Stimulated activated CD4-positive, alpha-beta T cell treated with anti-CD3 and anti-CD28 coated beads, Interleukin-15, amount 100 ng/mL, for 24 hours (primary cell): ENCODE measurements around the gene ZMYM2.
"Not testable (repeated sequence)": the region's sequence is repeated elsewhere in the genome, so short reads cannot be mapped to it uniquely, and the experiment has no call there.

ENCODE experiments used
- DNase-seq: peaks from one replicate; pipeline ENCODE4 v3.0.0-alpha.2; 2020

The ZMYM2 gene

DNA sequence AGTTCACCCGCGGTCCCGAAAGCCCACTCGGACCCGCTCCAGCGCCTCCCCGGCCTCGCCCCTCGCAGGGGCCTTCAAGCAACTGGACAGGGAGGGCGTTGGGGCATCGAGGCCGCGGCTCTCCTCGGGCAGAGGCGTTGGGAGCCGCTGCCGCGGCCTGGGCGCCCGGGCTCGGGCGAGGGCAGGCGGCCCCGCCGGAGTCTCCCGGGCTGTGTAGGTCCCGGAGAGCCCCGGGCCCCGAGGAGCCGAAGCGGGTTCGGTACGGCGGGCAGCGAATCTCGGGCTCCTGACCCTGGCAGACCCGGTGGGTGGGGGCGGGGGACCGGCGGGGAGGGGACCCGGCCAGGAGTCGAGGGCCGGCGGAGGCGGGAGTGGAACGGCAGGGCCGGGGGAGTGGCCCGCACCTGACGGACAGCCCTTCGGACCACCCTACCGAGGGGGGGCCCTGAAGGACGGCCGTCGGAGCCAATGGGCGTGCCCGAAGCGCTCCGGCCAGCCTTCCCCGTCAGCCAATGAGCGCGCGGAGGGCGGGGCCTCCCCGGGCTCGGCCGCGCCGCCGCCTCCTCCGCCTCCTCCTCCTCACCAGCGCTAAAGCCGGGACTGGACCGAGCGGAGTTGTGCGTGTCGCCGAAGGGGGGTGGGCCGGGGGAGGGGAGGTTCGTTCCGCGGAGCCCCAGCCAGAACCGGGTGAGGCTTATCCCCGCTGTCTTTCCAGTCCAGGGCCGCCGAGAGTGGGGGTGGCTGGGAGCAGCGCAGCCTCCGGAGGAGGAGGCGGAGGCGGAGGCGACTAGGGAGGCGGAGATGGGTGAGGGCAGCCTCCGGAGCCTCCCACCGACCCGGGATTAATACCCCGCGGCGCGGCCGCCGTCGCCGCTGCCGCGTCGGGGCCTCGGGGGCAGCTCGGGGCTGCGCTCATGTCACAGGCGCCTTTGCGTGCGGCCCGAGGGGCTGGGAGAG, at the start of gene ZMYM2:
Gene ZMYM2 (plus strand): TSS at position 573 of the 957 bp plus-strand sequence. CDS start 34,346 bp downstream, outside the sequence.
- peak; percentile 98 for DNase-seq

DNA sequence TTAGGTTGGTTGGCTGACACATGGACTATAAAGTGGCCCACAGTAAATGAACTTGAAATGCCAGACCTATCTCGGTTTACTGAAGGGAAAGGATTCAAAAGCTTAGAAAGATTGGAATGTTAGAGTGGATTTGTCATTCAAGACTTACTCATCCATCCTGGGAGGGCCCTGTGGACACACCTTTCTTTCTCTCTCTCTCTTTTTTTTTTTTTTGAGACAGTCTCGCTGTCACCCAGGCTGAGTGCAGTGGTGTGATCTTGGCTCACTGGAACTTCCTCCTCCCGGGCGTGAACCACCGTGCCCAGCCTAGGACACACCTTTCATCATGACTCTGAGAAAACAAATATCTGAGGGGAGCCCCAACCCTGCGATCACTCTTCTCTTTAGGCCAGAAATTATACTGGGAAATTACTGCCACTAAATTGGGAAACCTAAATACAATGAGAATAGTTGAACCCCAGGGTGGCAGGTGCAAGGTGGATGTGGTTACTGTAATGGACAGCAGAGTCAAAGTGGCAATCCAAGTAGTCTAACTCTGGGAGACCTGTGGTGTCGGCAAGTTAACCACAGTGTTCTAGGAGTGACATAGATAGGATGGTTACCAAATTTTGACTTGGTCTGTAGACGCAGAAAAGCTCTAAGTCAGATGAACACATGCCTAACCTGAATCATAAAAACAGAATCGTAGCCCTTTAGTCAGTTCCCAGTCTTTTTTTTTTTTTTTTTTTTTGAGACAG, 48.0 kb upstream of the ZMYM2 start:
- DNase-seq, result no peak

- no peak for DNase-seq
Observed at GRCh38 chr13:19927117-19927748, 31.3 kb upstream of the ZMYM2 start.

DNA sequence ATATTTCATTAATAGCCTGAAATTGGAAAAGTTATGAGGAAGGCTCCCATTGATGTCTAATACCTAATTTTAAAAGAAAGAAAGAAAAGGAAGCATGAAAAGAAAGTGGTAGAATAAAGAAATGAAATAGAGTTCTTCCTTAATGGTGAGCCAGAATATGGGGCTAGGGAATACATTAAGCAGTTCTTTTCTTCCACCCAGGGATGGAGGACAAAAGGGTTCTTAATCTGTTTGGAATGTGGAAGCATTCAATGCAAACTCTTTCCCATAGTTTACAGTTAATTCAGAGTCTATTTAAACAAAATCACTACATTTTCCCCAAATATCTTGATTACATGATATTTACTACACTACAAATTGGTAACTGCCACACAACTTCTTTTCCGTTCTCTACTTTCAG, 18.4 kb upstream of the ZMYM2 start:
- no peak for DNase-seq

GRCh38 chr13:19950374-19950773, 8.2 kb upstream of the ZMYM2 start:
- DNase-seq, result no peak

DNA sequence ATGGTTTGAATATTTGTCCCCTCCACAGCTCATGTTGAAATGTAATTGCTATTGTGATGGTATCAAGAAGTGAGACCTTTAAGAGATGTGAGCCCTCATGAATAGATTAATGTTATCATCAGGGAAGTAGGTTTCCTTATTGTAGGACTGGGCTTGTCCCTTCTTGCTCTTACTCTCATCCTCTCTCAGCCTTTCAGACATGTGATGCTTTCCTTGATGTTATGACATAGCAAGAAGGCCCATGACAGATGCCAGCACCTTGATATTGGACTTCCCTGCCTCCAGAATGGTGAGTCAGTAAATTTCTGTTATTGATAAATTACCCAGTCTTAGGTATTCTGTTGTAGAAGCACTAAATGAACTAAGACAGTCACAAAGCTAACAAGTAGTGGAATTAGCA, 5.7 kb upstream of the ZMYM2 start:
- no peak for DNase-seq

GRCh38 chr13:19955873-19956559, 2.5 kb upstream of the ZMYM2 start:
- no peak for DNase-seq

DNA sequence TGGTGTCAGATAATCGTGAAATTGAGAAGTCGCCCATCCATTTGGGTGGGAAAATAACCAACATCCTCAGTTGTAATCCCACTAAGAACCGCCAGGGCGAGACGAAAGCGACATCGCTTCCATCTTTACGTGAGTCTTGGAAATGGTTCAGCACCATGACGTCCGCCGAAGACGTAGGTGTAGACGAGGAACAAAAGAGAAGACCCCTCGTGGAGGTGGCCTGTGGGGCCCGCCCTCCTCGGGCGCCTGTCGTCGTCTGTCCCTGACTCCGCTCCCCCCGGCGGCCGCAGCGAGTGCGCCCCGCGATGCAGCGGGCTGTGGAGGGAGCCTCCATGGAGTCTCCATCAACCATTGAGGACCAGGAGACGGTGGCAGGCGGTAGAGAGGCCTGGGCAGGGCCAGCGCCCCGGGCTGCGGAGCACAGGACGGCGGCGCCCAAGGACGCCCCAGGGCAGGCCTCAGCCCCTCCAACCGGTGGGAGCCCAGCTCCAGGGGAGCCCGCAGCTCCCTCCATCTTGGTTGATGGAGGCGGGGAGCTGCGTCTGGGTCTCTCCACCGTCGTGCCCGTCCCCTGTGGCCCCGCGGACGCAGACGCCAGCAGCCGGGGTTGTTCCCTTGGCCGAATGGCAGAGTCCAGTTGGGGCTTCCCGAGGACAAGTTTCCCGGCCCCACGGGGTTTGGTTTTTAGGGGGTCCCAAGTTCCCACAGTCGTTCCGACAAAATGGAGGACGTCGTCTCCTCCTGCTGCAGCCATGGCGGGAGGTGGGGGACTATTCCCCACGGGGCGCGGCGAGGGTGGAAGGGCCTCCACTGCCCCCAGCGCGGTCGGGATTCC, 990 bp upstream of the ZMYM2 start:
- DNase-seq, result peak; percentile 85

DNA sequence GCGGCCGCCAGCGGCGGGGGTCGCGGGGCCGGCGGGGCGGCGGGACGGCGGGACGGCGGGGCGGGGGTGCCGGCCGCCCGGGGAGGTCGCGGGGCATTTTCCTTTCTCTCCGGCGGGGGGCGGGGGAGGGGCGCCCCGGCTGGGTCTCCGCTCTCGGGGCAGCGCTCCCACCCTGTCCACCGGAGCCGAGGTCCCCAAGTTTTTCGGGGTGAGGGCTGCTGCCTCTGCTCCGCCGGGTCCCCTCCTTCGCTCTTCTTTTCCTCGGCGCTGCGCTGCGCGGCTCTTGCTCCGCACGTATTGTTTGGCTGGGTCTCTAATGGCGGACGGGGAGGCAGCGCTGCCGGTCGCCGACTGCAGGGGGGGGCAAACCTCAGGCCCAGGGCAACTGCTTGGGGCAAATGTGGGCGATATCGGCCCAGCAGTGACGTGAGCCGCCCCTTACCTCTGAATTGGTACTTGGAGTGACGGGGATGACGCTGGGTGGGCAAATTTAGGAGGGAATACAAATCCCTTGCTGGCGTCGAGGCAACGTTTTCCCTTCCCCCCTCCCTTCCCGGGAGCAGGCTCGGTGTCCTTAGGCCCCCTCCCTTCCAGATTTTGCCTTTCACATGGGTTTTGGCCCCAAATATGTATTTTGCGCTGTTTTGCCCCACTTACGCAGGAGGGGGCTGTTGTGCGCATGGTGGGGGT, 759 bp downstream of the ZMYM2 start:
- peak; percentile 78 for DNase-seq

DNA sequence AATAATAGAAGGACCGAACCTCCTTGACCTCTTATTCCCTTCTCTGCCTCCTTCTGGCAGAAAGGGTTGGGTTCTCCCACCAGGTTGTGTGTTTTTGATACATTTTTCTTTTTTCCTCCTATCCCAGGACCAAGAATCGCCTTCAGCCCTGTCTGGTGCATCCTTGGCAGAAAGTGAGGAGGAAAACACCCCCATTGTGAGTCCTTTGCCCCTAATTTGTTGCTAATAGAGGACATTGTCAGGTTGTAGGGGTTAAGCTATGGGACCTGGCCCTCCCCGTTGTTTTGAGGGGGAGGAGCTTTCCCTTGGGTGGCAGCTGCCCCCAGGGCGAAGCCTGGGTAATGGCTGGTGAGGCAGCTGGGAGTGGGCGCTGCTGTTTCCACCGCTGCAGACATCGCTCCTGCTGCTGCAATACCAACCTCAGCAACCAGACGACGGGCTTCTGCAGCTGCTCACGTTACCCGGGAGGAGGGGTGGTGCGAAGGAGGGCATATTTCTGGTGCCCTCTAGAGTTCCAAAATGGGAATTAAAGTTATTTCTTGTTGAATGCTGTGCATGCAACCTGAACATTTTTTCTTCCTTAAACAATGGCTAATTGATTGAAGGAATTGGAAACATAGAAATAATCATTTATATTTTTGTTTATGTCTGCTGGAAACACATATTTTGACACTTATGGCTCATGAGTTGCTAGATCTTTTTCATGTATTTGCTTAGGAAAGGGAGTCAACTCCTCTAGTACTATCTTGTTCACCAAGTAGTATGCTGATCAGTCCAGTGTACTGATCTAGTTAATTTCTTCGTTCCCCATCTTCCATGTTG, 1.5 kb downstream of the ZMYM2 start:
- peak; percentile 91 for DNase-seq

GRCh38 chr13:19960653-19960976, 2.1 kb downstream of the ZMYM2 start:
- no peak for DNase-seq

GRCh38 chr13:19961489-19961888, 3.0 kb downstream of the ZMYM2 start:
- no peak for DNase-seq

DNA sequence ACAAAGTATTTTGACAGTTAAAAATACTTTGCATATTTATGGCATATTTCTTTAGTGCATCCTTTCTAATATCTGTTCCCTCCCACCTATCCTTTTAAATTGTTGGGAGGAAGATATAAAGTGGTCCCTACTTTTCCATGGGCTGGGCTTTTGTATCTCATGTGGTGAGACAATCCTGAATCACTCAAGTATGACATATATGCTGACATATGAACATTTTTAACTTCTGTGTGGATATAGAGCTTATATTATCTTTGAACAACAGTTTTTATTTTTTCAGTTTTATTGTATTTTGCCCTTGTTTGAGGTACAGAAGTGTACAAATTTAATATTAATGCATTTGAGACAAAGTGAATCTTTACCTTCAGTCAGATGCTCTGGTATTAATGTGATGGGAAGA, 3.4 kb downstream of the ZMYM2 start:
- DNase-seq, result no peak

DNA sequence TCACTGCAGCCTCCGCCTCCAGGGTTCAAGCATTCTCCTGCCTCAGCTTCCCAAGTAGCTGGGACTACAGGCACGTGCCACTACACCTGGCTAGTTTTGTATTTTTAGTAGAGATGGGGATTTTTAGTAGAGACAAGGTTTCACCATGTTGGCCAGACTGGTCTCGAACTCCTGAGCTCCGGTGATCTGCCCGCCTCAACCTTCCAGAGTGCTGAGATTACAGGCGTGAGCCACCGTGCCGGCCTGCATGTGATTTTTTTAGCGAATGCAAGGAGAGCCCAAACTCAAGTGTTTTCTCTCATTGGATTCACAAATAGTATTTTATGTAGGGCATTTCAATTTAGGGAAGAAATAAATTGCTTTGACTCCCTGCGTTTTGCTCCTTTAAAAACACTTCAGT, 4.4 kb downstream of the ZMYM2 start:
- DNase-seq, result no peak

GRCh38 chr13:19967621-19968020, 9.1 kb downstream of the ZMYM2 start:
- DNase-seq, result no peak

GRCh38 chr13:19974498-19975009, 16.0 kb downstream of the ZMYM2 start:
- not testable (repeated sequence) for DNase-seq

GRCh38 chr13:19978831-19979437, 20.4 kb downstream of the ZMYM2 start:
- no peak for DNase-seq

DNA sequence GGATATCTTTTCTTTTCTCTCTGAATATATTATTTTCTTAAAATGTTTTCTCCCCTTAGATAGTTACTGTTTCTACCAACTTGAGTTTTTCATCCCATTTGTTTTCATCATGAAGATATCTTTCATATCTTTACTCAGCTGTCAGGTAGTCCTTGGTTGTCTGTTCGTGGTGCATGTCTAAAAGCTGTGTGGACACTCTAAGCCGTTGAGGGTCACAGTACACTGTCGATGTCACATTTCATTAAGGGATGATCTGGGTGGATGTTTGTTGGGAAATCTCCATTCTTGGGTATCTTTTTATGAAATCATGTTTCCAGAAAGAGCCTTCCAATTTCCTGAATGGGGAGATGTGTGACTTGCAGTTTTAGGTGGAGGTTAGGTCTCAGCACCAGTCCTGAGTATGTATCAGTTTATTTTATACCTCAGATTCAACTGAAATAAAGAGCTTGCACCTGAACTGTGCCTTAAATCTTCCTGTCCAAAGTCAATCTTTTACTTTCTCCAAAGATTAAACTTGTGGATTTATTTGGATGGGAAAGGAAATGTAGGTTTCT, 23.2 kb downstream of the ZMYM2 start:
- DNase-seq, result no peak

DNA sequence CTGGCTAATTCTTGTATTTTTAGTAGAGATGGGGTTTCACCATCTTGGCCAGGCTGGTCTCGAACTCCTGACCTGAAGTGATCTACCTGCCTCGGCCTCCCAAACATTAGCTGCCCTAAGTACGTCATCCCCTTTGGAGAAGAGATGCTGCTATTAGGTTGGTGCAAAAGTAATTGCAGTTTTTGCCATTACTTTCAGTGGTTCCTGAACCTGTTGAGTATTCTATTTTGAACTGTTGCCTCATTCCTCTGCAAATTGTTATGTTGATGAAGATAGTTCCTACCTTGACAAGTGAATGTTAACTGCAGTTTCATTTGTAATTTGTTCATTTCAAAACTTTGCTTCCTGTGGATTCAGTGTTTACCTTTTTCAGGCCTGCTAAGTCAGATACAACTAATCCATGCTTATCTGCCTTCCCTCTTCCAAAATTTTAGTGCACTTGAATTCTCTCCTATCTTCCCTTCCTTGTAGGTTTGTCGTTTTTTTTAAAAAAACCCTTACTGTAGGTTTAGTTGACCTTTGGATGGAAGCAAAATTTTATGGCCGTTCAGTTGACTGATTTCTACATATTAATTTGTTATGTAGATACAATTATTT, 24.0 kb downstream of the ZMYM2 start:
- DNase-seq, result no peak
